Parathyroid adenoma (tissue), 2 donors: ENCODE measurements around the gene DOCK8.

Experiments
- H2AFZ ChIP-seq: fragments of 300-600 bp; sonication (generic); one replicate; pipeline ENCODE4 v1.7.0; 2017; ENCODE audit warnings: antibody characterized with exemption, mild to moderate bottlenecking
- H3K27ac ChIP-seq: fragments of 300-600 bp; sonication (generic); one replicate; pipeline ENCODE4 v1.7.0; 2017
- H3K27me3 ChIP-seq: fragments of 300-600 bp; sonication (generic); one replicate; pipeline ENCODE4 v1.7.0; 2017; ENCODE audit warnings: low read length; ENCODE audit not compliant: control insufficient read depth, insufficient read depth
- H3K36me3 ChIP-seq: fragments of 300-600 bp; sonication (generic); one replicate; pipeline ENCODE4 v1.7.0; 2017; ENCODE audit warnings: low read length; ENCODE audit not compliant: control insufficient read depth, insufficient read depth
- H3K4me1 ChIP-seq: fragments of 300-600 bp; sonication (generic); one replicate; pipeline ENCODE4 v1.7.0; 2017; ENCODE audit warnings: control low read depth
- H3K4me2 ChIP-seq: fragments of 300-600 bp; sonication (generic); one replicate; pipeline ENCODE4 v1.7.0; 2017; ENCODE audit warnings: low read length
- H3K4me3 ChIP-seq: fragments of 300-600 bp; sonication (generic); one replicate; pipeline ENCODE4 v1.7.0; 2017; ENCODE audit warnings: low read depth, low read length
- H3K79me2 ChIP-seq: fragments of 300-600 bp; sonication (generic); one replicate; pipeline ENCODE4 v1.7.0; 2017; ENCODE audit warnings: control low read depth
- H3K9ac ChIP-seq: fragments of 300-600 bp; sonication (generic); one replicate; pipeline ENCODE4 v1.7.0; 2017; ENCODE audit warnings: mild to moderate bottlenecking
- H3K9me3 ChIP-seq: fragments of 300-600 bp; sonication (generic); one replicate; pipeline ENCODE4 v1.7.0; 2017; ENCODE audit warnings: low read length; ENCODE audit not compliant: control insufficient read depth
- TF ChIP-seq, protein P1 (sequence below): fragments of 300-600 bp; sonication (generic); IDR thresholded peaks from one replicate; pipeline ENCODE4 v1.7.0; 2017; ENCODE audit warnings: antibody characterized with exemption, mild to moderate bottlenecking
- donor health status: primary hyperparathyroidism.

The DOCK8 gene

DNA sequence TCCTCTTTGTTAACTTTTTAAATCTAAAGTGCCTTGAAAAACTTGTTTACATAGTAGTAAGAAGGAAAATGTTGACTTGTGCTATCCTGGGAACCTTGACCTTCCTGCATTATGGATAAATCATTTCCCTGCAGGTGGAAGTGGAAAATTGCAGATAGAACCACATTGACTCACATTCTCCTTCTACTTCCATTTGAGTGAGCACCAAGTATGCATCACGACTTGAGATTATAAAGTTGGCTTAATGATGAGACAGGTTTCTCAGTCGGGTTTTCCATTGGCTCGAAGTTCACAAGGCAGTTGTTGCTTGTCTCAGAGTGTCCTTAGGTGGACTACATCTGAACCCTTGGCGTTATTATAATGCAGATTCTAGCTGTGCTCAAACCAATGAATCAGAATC is 39.9 kb downstream of the DOCK8 start:
- Histone ChIP-seq H3K4me2 (no peak overlapping the region), H2AFZ (no peak overlapping the region)
- TF ChIP-seq, protein P1, sequence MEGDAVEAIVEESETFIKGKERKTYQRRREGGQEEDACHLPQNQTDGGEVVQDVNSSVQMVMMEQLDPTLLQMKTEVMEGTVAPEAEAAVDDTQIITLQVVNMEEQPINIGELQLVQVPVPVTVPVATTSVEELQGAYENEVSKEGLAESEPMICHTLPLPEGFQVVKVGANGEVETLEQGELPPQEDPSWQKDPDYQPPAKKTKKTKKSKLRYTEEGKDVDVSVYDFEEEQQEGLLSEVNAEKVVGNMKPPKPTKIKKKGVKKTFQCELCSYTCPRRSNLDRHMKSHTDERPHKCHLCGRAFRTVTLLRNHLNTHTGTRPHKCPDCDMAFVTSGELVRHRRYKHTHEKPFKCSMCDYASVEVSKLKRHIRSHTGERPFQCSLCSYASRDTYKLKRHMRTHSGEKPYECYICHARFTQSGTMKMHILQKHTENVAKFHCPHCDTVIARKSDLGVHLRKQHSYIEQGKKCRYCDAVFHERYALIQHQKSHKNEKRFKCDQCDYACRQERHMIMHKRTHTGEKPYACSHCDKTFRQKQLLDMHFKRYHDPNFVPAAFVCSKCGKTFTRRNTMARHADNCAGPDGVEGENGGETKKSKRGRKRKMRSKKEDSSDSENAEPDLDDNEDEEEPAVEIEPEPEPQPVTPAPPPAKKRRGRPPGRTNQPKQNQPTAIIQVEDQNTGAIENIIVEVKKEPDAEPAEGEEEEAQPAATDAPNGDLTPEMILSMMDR: no peak

DNA sequence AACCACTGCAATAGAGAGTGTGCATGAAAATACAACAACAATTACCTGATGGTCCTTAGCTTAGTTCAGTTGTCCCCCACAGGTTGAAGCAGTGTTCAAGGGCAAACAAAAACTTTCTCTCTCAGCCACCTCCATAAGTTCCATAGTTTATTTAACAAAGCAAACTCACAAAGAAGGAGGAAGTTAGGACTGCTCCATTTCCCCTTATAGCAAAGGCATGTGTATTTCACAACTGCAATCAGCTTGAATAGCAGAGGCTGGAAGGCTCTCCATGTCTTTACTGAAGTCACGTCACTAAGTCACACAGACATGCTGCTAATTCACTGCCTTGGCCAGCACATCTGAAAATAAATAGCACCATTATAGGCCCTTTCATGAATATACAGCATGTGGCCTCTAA is 43.3 kb downstream of the DOCK8 start:
- no peak overlapping the region for H3K27ac ChIP-seq
- H3K79me2 ChIP-seq: no peaks in the 10 kb centered on the region
- H3K36me3 ChIP-seq: no peaks in the 10 kb centered on the region
- H3K27me3 ChIP-seq: no peaks in the 10 kb centered on the region
- no peak overlapping the region for H3K4me2 ChIP-seq
- H3K9ac ChIP-seq: no peak overlapping the region
- TF ChIP-seq, protein P1: no peak
- no peak overlapping the region for H2AFZ ChIP-seq
- H3K9me3 ChIP-seq: no peaks in the 10 kb centered on the region
- H3K4me3 ChIP-seq: no peak overlapping the region
- no peaks in the 10 kb centered on the region for H3K4me1 ChIP-seq

More for the DNA sequence above, 39.9 kb downstream of the DOCK8 start:
- Histone ChIP-seq H3K9ac (no peak overlapping the region), H3K79me2 (no peaks in the 10 kb centered on the region), H3K4me1 (no peaks in the 10 kb centered on the region), H3K27me3 (no peaks in the 10 kb centered on the region), H3K4me3 (no peak overlapping the region), H3K36me3 (no peaks in the 10 kb centered on the region), H3K9me3 (no peaks in the 10 kb centered on the region), H3K27ac (no peak overlapping the region)

DNA sequence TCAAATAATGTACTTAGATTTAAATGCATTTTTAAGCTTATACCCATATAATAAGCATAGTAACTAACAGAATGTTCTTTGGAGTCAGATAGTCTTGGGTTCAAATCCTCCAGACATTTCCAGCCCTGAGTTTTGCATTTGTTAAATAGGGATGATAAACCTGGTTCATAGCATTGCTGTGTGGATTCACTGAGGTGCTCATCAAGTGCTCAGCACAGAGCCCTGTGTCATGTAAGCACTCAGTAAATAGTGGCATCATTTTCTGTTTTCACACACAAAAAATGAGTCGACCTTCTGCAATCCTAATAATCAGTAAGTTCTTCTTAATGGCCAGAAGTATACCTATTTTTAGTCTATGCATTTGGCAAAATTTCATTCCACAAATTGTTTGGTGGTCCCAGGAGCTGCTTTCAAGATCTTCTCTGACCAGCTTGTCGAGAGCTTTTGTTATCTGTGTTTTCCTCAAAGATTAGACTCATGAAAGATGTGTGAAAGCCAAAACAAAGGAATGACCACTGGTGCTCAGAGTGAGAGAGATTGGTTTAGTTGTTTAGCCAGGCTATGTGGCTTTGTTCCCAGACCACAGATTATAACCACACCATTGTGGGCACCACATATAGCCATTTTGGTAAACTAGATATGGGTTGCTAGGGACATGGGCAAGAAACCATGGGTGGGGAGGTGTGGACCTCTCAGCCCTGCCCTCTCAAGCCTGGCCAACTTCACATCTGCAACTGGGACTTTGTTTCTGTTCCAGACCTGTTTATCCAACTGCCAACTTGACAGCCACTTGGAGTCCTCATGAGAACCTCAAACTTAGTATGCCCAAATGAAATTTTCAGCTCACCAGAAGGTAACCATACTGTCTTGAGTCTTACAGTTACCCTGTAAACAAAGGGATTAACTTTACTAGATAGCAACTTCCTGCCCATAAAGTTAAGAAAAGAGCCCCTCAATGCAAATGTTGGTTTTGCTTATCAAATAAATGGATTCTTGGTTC is 45.0 kb downstream of the DOCK8 start:
- H3K4me1 ChIP-seq: no peaks in the 10 kb centered on the region
- TF ChIP-seq, protein P1: no peak
- H3K9me3 ChIP-seq: no peaks in the 10 kb centered on the region
- H3K27me3 ChIP-seq: no peaks in the 10 kb centered on the region
- no peak overlapping the region for H3K9ac ChIP-seq
- H3K27ac ChIP-seq: no peak overlapping the region
- no peak overlapping the region for H3K4me3 ChIP-seq
- H3K4me2 ChIP-seq: no peak overlapping the region
- no peaks in the 10 kb centered on the region for H3K36me3 ChIP-seq
- no peak overlapping the region for H2AFZ ChIP-seq
- H3K79me2 ChIP-seq: no peaks in the 10 kb centered on the region

DNA sequence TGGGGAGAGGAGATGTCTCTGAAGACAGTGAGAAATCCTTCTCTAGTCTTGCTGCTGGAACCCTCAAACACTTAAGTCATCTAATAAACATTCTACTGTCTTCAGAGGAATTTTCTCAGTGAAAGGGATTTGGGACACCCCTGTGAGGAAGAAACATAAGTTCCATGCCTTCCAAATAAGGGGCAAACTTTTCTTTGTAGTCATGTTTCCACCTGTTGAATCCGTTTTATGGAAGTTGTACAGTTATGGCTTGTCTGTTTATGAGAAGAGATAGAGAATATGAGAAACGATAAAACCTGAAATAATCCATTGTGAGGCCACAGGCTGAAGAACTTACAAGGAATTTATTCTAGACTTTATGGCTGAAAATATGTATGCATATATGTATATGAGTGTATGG is 49.6 kb downstream of the DOCK8 start:
- H3K9ac ChIP-seq: no peak overlapping the region
- no peak overlapping the region for H3K27ac ChIP-seq
- H3K4me3 ChIP-seq: no peak overlapping the region
- no peak overlapping the region for H3K4me2 ChIP-seq
- TF ChIP-seq, protein P1: no peak
- no peaks in the 10 kb centered on the region for H3K27me3 ChIP-seq
- H3K79me2 ChIP-seq: no peaks in the 10 kb centered on the region
- no peaks in the 10 kb centered on the region for H3K36me3 ChIP-seq
- H3K9me3 ChIP-seq: no peaks in the 10 kb centered on the region
- H3K4me1 ChIP-seq: no peaks in the 10 kb centered on the region
- H2AFZ ChIP-seq: no peak overlapping the region
